ENCODE measurements around the gene ASB3.
"Not testable (repeated sequence)": the region's sequence is repeated elsewhere in the genome, so short reads cannot be mapped to it uniquely, and the experiment has no call there.

The ASB3 gene

DNA sequence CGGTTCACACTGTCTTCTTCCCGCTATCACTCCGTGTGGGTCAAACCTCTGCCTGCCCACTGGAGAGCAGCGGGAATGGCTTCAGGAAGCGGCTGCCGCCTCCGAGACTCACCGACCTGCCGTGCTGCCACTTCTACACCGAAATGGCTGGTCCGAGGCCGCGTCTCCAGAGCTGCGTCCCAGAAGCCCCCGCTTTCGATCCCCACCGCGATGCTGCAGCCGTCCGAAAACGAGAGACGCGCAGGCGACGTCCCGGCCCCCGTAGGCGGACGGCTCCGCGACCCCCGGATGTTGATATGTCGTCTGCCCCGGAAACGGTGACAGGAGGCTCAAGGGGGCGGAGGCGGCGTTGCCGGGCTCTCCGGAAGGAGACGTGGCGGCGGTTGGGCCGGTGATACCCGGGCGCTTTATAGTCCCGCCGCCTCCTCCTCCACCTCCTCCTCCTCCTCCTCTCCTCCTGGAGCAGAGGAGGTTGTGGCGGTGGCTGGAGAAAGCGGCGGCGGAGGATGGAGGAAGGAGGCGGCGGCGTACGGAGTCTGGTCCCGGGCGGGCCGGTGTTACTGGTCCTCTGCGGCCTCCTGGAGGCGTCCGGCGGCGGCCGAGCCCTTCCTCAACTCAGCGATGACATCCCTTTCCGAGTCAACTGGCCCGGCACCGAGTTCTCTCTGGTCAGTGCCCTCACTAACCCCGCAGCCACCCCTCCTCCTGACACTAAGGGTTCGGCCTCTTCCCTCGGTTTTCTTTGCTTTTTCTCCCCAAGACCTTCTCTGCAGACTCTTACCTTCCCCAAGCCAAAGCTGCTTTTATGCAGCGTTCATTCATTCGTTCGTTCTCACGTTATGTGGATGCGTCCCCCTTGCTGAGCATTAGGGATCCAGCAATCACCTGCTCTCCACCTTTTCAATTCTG, at the start of gene ASB3, which contains the start of gene ERLEC1:
ASB3 (minus strand) TSS at position 249 of the 909 bp plus-strand sequence. CDS start 21,381 bp downstream, outside the sequence.
ERLEC1 (plus strand) TSS at position 340 of the 909 bp plus-strand sequence; CDS start at position 507, 167 bp downstream.
- peak; percentile 96 for DNase-seq

GRCh38 chr2:53829980-53830290, 43.2 kb upstream of the ASB3 start:
- not testable (repeated sequence) for DNase-seq

- no peak for DNase-seq
These were observed 42.7 kb upstream of the ASB3 start for GRCh38 chr2:53829273-53829979.

DNA sequence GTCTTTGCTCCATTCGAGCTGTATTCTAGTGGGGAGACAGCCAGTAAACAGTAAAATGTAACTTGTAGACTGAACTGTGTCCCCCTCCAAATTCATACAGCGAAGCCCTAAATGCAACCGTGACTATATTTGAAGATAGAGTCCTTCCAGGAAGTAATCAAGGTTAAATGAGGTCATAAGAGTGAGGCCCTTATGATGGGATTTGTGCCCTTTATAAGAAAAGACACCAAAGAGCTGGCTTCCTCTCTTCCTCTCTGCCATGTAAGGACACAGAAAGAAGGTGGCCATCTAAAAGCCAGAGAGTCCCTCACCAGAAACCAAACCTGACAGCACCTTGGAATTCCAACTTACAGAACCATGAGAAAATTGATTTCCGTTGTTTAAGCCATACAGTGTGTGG, 41.6 kb upstream of the ASB3 start:
- DNase-seq = no peak

GRCh38 chr2:53827398-53828175, 40.8 kb upstream of the ASB3 start:
- DNase-seq = peak; percentile 61

DNA sequence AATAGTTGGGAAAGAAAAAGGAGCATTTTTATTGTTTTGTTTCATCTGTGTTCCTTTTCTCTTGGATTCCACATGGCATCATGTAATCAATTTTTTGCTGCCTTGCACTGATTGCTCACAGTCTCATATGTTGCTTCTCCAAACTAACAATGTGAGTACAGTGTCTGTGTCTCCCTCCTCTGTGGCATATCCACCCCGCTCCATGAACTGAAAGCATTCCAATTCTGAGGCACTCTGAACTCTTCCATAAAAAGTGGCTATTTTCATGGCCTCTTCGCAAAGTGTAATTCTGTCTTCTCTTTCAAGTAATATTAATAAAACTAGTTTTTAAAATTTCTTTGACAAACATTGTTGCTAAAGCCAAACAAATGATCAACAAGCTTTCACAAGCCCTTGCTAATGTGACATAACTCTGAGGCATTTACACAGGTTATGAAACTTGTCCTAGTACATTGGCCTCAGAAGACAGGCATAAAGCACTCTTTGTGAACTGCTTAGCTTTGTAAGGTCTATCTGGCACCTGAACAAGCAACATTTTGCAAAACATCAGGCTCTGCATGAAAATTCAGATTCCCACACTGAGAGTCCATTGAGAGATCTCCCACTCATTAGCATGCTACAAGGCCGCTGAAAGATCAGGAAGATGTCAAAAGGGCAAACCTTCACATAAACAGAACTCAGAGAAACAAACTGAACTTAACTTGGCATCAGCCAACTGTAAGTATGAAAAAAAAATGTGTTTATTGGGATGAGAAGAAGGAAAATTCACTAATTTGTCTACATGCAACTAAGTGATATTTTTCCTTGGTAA, 40.0 kb upstream of the ASB3 start:
- DNase-seq = no peak

GRCh38 chr2:53826030-53826410, 39.3 kb upstream of the ASB3 start:
- no peak for DNase-seq

- not testable (repeated sequence) for DNase-seq
These were observed 36.9 kb upstream of the ASB3 start for GRCh38 chr2:53823639-53824038.

DNA sequence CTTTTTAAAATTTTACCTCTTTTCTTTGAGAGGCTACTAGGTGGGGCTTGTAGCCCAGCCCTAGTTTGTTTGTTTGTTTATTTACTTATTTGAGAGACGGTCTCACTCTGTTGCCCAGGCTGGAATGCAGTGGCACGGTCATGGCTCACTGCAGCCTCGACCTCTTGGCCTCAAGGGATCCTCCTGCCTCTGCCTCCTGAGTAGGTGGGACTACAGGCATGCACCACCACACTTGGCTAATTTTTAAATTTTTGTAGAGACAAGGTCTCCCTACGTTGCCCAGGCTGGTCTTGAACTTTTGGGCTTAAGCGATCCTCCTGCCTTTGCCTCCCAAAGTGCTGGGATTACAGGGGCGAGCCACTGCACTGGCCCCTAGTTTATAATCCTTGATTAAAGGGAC, 35.1 kb upstream of the ASB3 start:
- DNase-seq = no peak

- DNase-seq = no peak
These were observed 34.0 kb upstream of the ASB3 start for GRCh38 chr2:53820711-53821110.

GRCh38 chr2:53820048-53820447, 33.3 kb upstream of the ASB3 start:
- DNase-seq = no peak

- DNase-seq = no peak
These were observed 32.9 kb upstream of the ASB3 start for GRCh38 chr2:53819634-53820033.

DNA sequence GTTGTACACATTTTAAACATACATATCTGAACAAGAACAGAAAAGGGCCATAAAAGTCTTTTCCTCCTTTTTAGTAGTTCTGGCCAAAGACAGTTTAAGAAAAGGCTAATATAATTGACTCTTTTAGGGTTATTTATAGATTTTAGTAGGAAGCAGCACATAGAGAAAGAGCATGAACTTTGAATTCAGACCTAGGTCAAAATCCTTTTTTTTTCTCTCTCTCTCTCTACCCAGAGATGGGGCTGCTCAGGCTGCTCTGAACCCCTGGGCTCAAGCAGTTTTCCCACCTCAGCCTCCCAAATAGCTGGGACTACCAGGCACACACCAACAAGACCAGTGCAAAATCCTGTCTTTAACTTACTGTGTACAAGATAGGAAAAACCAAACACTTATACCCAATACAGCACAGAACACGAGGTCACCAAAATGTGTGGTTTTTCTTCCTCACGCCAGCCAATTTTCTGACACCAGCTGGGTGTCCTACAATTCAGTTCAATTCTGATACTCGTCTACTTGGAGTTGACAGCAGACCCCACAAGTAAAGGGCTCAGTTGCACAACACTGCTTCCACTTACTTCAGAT, 32.2 kb upstream of the ASB3 start:
- no peak for DNase-seq

- no peak for DNase-seq
These were observed 26.4 kb upstream of the ASB3 start for GRCh38 chr2:53813151-53813550.

GRCh38 chr2:53811601-53812000, 24.8 kb upstream of the ASB3 start:
- no peak for DNase-seq

- no peak for DNase-seq
These were observed 15.9 kb upstream of the ASB3 start for GRCh38 chr2:53802617-53803151.

GRCh38 chr2:53801547-53801946, 14.8 kb upstream of the ASB3 start:
- DNase-seq = no peak

DNA sequence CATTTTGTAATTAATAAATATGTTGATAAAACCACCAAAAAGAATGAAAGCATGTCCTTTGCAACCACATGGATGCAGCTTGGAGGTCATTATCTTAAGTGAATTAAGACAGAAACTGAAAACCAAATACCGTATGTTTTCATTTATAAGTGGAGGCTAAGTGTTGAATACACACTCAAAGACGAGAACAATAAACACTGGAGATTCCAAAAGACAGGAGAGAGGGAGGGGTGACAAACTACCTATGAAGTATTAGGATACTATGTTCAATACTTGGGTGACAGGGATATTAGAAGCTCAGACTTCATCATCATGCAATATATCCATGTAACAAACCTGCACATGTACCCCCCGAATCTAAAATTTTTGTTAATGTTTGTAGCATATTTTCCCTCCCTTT, 7.1 kb upstream of the ASB3 start:
- DNase-seq = no peak

- DNase-seq = no peak
These were observed 6.5 kb upstream of the ASB3 start for GRCh38 chr2:53793261-53793660.

GRCh38 chr2:53787614-53788289, 999 bp upstream of the ASB3 start:
- DNase-seq = no peak

GRCh38 chr2:53786352-53786704, 425 bp downstream of the ASB3 start:
- peak; percentile 64 for DNase-seq
